K562 (cell line): ENCODE measurements around the gene BNIPL. TPM values are rescaled to one million over a fixed set of nuclear protein-coding genes. Genes with fewer than 3 reads are reported as not detected.

Experiments used
- ARID1B ChIP-seq: fragments of 450-650 bp; IDR thresholded peaks from 2 replicates; pipeline ENCODE4 v1.6.1; 2016; ENCODE audit warnings: antibody characterized with exemption, mild to moderate bottlenecking, inconsistent platforms
- DEAF1 ChIP-seq: fragments of 450-650 bp; formaldehyde crosslinking; IDR thresholded peaks from 2 replicates; pipeline ENCODE4 v1.4.0; 2020; ENCODE audit warnings: mild to moderate bottlenecking, moderate library complexity
- NR2C2 ChIP-seq, 2 experiments: fragments of 200-800 bp in 1 of 2; sonication (Bioruptor generic) in 1 of 2; sonication (generic) in 1 of 2; formaldehyde crosslinking in 1 of 2; IDR thresholded peaks; 2 replicates each; pipeline versions ENCODE4 v1.6.1 to v1.8.0; 2016 to 2022; ENCODE audit warnings: mild to moderate bottlenecking in 1 of 2, missing compliant biosample characterization in 1 of 2, missing genetic modification characterization in 1 of 2, missing genetic modification reagents in 1 of 2
- POLR2G ChIP-seq: fragments of 200-400 bp; formaldehyde crosslinking; IDR thresholded peaks from 2 replicates; pipeline ENCODE4 v1.6.1; 2017; ENCODE audit warnings: low read depth, mild to moderate bottlenecking, antibody characterized with exemption, low read length, moderate library complexity
- RERE ChIP-seq: sonication (generic); formaldehyde crosslinking; IDR thresholded peaks from 2 replicates; pipeline ENCODE4 v1.8.0; 2023; ENCODE audit warnings: missing genetic modification reagents, mild to moderate bottlenecking, borderline replicate concordance
- SETDB1 ChIP-seq: IDR thresholded peaks from one replicate; pipeline ENCODE4 v1.6.1; 2012; ENCODE audit warnings: low read length, control low read depth, inconsistent platforms
- TCF15 ChIP-seq: fragments of 250-450 bp; sonication (Bioruptor Pico); IDR thresholded peaks from 2 replicates; pipeline ENCODE4 v1.8.0; 2022; ENCODE audit warnings: moderate library complexity, mild to moderate bottlenecking, inconsistent platforms
- TOE1 ChIP-seq, 2 experiments: fragments of 450-650 bp in 1 of 2; sonication (generic) in 1 of 2; formaldehyde crosslinking in 1 of 2; IDR thresholded peaks; 2 replicates each; pipeline versions ENCODE4 v1.7.1 to v1.8.0; 2016 to 2022; ENCODE audit warnings: borderline replicate concordance in 2 of 2, mild to moderate bottlenecking in 2 of 2, antibody characterized with exemption in 1 of 2, inconsistent platforms in 1 of 2, low read depth in 1 of 2, missing genetic modification reagents in 1 of 2, moderate library complexity in 1 of 2
- ZBTB1 ChIP-seq: sonication (generic); formaldehyde crosslinking; IDR thresholded peaks from 2 replicates; pipeline ENCODE4 v1.8.1; 2023; ENCODE audit warnings: missing genetic modification reagents, low read depth, mild to moderate bottlenecking, borderline replicate concordance
- ZMIZ1 ChIP-seq, 2 experiments: fragments of 150-350 bp in 1 of 2; IDR thresholded peaks; 2 replicates each; pipeline ENCODE4 v1.6.1; 2012 to 2016; ENCODE audit warnings: low read depth in 2 of 2, low read length in 2 of 2, mild to moderate bottlenecking in 1 of 2, moderate library complexity in 1 of 2
- polyA plus RNA-seq, 8 experiments: library from polyadenylated mRNA; depleted of rRNA in 4 of 8; stranded (reverse) in 5 of 8; unstranded in 3 of 8; fragments of >200 nt; fragmentation: Nextera tagmentation in 2 of 8; fragmentation: Illumina TruSeq in 1 of 8; extraction: Ambion mirVana in 2 of 8; extraction: Trizol in 1 of 8; gene quantifications; 2 replicates each; pipeline versions ENCODE4 v1.2.1 to v1.2.3, GENCODE V29; 2011 to 2014; ENCODE audit warnings: inconsistent platforms in 1 of 8, missing spikeins in 1 of 8
- total RNA-seq, 7 experiments: library from RNA; depleted of rRNA in 6 of 7; stranded (reverse); fragments of >200 nt in 6 of 7; fragmentation: Illumina TruSeq in 2 of 7; extraction: Trizol in 2 of 7; gene quantifications; 2 replicates each; pipeline versions ENCODE4 v1.2.1 to v1.2.3, GENCODE V29; 2011 to 2021; ENCODE audit warnings: low replicate concordance in 1 of 7
- TF ChIP-seq, protein P1 (sequence below): fragments of 450-650 bp; formaldehyde crosslinking; conservative IDR thresholded peaks from 2 replicates; pipeline ENCODE4 v1.4.0; 2022; ENCODE audit warnings: mild to moderate bottlenecking, missing genetic modification characterization

BNIPL gene
- total and polyA plus RNA-seq, 9 of the 15 experiments (the other 6 are each of a cell fraction or from before 2014, with no cell fraction given), result 0.08 to 1.4 (median 0.68) TPM

- TF ChIP-seq NR2C2 (CRISPR knock-in tag; IDR thresholded peaks at IDR 0.05), result no peak
- TF ChIP-seq NR2C2 (tag; IDR thresholded peaks at IDR 0.05), result peak; percentile 46; the same call in 1 of the 2 replicates
- peak; percentile 95 for TF ChIP-seq ARID1B
- no peak for TF ChIP-seq SETDB1
- peak; percentile 45; the same call in 1 of the 2 replicates for TF ChIP-seq TOE1 (IDR thresholded peaks at IDR 0.05; ENCODE audit: borderline replicate concordance)
- no peak for TF ChIP-seq TOE1 (CRISPR knock-in tag; IDR thresholded peaks at IDR 0.05; ENCODE audit: borderline replicate concordance, low read depth)
- TF ChIP-seq, protein P1, sequence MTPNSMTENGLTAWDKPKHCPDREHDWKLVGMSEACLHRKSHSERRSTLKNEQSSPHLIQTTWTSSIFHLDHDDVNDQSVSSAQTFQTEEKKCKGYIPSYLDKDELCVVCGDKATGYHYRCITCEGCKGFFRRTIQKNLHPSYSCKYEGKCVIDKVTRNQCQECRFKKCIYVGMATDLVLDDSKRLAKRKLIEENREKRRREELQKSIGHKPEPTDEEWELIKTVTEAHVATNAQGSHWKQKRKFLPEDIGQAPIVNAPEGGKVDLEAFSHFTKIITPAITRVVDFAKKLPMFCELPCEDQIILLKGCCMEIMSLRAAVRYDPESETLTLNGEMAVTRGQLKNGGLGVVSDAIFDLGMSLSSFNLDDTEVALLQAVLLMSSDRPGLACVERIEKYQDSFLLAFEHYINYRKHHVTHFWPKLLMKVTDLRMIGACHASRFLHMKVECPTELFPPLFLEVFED (CRISPR knock-in tag), result peak; percentile 59; the same call in 1 of the 2 replicates
- TF ChIP-seq TCF15 (CRISPR knock-in tag), result no peak
- no peak for TF ChIP-seq ZMIZ1 (IDR thresholded peaks at IDR 0.05; ENCODE audit: low read depth in 2 of 2, low read length in 2 of 2)
- no peak for TF ChIP-seq POLR2G
- TF ChIP-seq ZBTB1 (CRISPR knock-in tag), result no peak
- TF ChIP-seq DEAF1 (CRISPR knock-in tag), result no peak
- TF ChIP-seq RERE (CRISPR knock-in tag), result no peak
Measured at GRCh38 chr1:151054971-151055547, 18.7 kb downstream of the BNIPL start (continued).
